Gastroesophageal sphincter (tissue), 4 donors: Measurements from ENCODE around the gene PLCD4. TPM values are rescaled to one million over a fixed set of nuclear protein-coding genes. Genes with fewer than 3 reads are reported as not detected.

Experiments used
- ATAC-seq: fragments of 150-250 bp; one replicate; pipeline ENCODE4 v1.9.1; 2016; ENCODE audit warnings: mild to moderate bottlenecking, moderate library complexity
- H3K27ac ChIP-seq, 4 donors: fragments of 200-600 bp; sonication (generic) in 3 of 4; 1 replicate in 3 of 4; 2 replicates in 1 of 4; pipeline ENCODE4 v1.5.1; 2016 to 2019
- H3K27me3 ChIP-seq: fragments of 200-600 bp; sonication (generic); one replicate; pipeline ENCODE4 v1.5.1; 2019
- H3K36me3 ChIP-seq, 2 donors: fragments of 200-600 bp; sonication (generic); one replicate each; pipeline ENCODE4 v1.5.1; 2019; ENCODE audit warnings: control low read depth in 1 of 2
- H3K4me1 ChIP-seq, 3 donors: fragments of 200-600 bp; sonication (generic); 1 replicate in 2 of 3; 2 replicates in 1 of 3; pipeline ENCODE4 v1.5.1; 2016 to 2019; ENCODE audit warnings: control low read depth in 2 of 3
- H3K4me3 ChIP-seq, 2 donors: fragments of 200-600 bp; sonication (generic); one replicate each; pipeline ENCODE4 v1.5.1; 2019; ENCODE audit warnings: mild to moderate bottlenecking in 1 of 2, moderate library complexity in 1 of 2
- H3K9me3 ChIP-seq, 3 donors: fragments of 200-600 bp; sonication (generic); one replicate each; pipeline ENCODE4 v1.5.1; 2017 to 2019; ENCODE audit warnings: control low read depth in 2 of 3
- EP300 ChIP-seq: sonication (generic); formaldehyde crosslinking; IDR thresholded peaks from one replicate; pipeline ENCODE4 v1.6.1; 2017; ENCODE audit warnings: antibody characterized with exemption, mild to moderate bottlenecking
- POLR2A ChIP-seq, 2 donors: fragments of 450-650 bp; IDR thresholded peaks; one replicate each; pipeline ENCODE4 v1.6.1; 2017; ENCODE audit warnings: antibody characterized with exemption in 2 of 2, mild to moderate bottlenecking in 2 of 2, moderate library complexity in 1 of 2
- POLR2AphosphoS5 ChIP-seq: sonication (generic); formaldehyde crosslinking; IDR thresholded peaks from one replicate; pipeline ENCODE4 v1.6.1; 2017; ENCODE audit warnings: antibody characterized with exemption
- WGBS, 2 donors: methylation state at CpG; one replicate each; pipeline ENCODE4 v1.1.5; 2018; ENCODE audit warnings: low coverage in 1 of 2; 5-methylcytosine and 5-hydroxymethylcytosine counted together
- total RNA-seq, 4 donors: library from RNA; depleted of rRNA; stranded (reverse); fragments of >200 nt; gene quantifications; one replicate each; pipeline ENCODE4 v1.1.0, GENCODE V29; 2016
- TF ChIP-seq, protein P1 (sequence below), 4 experiments: fragments of 200-600 bp in 2 of 4; fragments of 450-650 bp in 2 of 4; sonication (generic) in 1 of 4; IDR thresholded peaks; one replicate each; pipeline ENCODE4 v1.5.1; 2017 to 2019; ENCODE audit warnings: antibody characterized with exemption in 4 of 4, mild to moderate bottlenecking in 2 of 4, moderate library complexity in 2 of 4

Gene PLCD4
- total RNA-seq, 4 donors from 2014 or later, result 1.6 to 18.8 (median 9.3) TPM

DNA sequence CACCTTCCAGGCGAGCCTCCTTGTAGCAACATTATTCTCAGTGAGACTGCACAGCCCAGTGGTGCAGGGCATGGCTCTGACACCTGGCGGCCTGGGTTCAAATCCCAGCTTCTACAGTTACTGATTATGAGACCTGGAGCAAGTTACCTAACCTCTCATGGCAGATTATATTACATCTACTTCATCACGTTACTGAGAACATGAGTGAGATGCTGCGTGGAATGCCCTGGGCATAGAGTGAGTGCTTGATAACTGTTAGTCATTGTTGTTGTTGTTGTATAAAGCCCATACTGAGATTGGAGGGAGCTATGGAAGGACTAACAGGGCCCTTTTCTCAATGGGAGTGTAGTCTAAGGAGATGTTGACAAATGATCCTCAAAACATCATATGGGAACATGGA lies 18.7 kb downstream of the PLCD4 start:
- H3K27me3 ChIP-seq, result no peaks in the 10 kb centered on the region
- TF ChIP-seq, protein P1, sequence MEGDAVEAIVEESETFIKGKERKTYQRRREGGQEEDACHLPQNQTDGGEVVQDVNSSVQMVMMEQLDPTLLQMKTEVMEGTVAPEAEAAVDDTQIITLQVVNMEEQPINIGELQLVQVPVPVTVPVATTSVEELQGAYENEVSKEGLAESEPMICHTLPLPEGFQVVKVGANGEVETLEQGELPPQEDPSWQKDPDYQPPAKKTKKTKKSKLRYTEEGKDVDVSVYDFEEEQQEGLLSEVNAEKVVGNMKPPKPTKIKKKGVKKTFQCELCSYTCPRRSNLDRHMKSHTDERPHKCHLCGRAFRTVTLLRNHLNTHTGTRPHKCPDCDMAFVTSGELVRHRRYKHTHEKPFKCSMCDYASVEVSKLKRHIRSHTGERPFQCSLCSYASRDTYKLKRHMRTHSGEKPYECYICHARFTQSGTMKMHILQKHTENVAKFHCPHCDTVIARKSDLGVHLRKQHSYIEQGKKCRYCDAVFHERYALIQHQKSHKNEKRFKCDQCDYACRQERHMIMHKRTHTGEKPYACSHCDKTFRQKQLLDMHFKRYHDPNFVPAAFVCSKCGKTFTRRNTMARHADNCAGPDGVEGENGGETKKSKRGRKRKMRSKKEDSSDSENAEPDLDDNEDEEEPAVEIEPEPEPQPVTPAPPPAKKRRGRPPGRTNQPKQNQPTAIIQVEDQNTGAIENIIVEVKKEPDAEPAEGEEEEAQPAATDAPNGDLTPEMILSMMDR (IDR thresholded peaks at IDR 0.05), result no peak
- no peak for TF ChIP-seq POLR2A (IDR thresholded peaks at IDR 0.05)
- TF ChIP-seq EP300, result no peak
- TF ChIP-seq POLR2AphosphoS5, result no peak
- peaks cover 0 to 64% of the 10 kb centered on the region in 2 donors for H3K36me3 ChIP-seq
- H3K4me3 ChIP-seq, result no peak overlapping the region
- ATAC-seq, result no peak
- 58 to 100% methylated on average over 1 to 2 of the region's 4 CpGs for WGBS, 2 donors
- H3K4me1 ChIP-seq, result peaks cover 0 to 22% (median 0%) of the 10 kb centered on the region in 3 donors
- no peak overlapping the region for H3K27ac ChIP-seq
- H3K9me3 ChIP-seq, result no peaks in the 10 kb centered on the region

DNA sequence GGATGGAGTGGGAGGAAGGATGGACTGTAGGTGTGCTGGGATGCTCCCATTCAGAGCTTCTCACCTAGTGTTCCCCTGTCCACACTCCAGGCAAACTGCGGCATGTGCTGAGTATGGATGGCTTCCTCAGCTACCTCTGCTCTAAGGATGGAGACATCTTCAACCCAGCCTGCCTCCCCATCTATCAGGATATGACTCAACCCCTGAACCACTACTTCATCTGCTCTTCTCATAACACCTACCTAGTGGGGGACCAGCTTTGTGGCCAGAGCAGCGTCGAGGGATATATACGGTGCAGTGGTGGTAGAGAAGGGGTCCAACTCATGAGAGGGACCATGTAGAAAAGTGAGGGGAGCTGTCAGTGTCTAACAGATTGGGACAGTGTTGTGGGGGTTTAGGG lies 20.2 kb downstream of the PLCD4 start:
- peaks cover 0 to 72% of the 10 kb centered on the region in 2 donors for H3K36me3 ChIP-seq
- H3K4me3 ChIP-seq, result no peak overlapping the region
- peaks cover 0 to 13% (median 0%) of the 10 kb centered on the region in 3 donors for H3K4me1 ChIP-seq
- H3K27ac ChIP-seq, result no peak overlapping the region
- TF ChIP-seq POLR2AphosphoS5 (no peak), POLR2A (IDR thresholded peaks at IDR 0.05) (no peak), EP300 (no peak)
- TF ChIP-seq, protein P1 (IDR thresholded peaks at IDR 0.05), result no peak
- ATAC-seq, result no peak
- 94 to 100% methylated on average over 3 of the region's 4 CpGs for WGBS, 2 donors
- H3K9me3 ChIP-seq, result no peaks in the 10 kb centered on the region
- H3K27me3 ChIP-seq, result no peaks in the 10 kb centered on the region

DNA sequence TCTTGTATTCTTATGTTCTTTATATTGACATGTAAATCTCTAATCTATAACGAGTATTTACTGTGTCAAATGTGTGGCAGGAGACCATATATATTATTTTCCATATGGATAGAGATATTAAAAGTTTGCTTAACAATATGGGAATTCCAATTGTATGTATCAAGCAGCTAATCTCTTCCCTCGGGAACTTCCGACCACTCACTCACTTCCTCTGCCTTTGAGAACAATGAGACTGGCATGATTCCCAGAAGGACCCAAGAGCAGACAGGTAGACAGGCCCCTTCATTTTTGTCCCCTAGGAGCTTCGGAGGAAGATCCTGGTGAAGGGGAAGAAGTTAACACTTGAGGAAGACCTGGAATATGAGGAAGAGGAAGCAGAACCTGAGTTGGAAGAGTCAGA lies 24.1 kb downstream of the PLCD4 start:
- Histone ChIP-seq H3K27ac (no peak overlapping the region), H3K4me1 (peaks cover 0 to 10% (median 0%) of the 10 kb centered on the region in 3 donors), H3K4me3 (no peak overlapping the region), H3K36me3 (peaks cover 0 to 84% of the 10 kb centered on the region in 2 donors), H3K27me3 (no peaks in the 10 kb centered on the region), H3K9me3 (no peaks in the 10 kb centered on the region)
- WGBS, 2 donors, result 54 to 81% methylated on average over 3 to 4 of the region's 4 CpGs
- ATAC-seq, result no peak
- TF ChIP-seq, protein P1 (IDR thresholded peaks at IDR 0.05), result no peak

- 89 to 94% methylated on average over 3 to 4 of the region's 5 CpGs for WGBS, 2 donors
- Histone ChIP-seq H3K36me3 (peaks cover 0 to 90% of the 10 kb centered on the region in 2 donors), H3K4me1 (peaks cover 0 to 8% (median 0%) of the 10 kb centered on the region in 3 donors), H3K4me3 (no peak overlapping the region), H3K27me3 (no peaks in the 10 kb centered on the region), H3K9me3 (no peaks in the 10 kb centered on the region), H3K27ac (no peak overlapping the region)
- TF ChIP-seq, protein P1 (IDR thresholded peaks at IDR 0.05), result no peak
- TF ChIP-seq EP300 (no peak), POLR2A (IDR thresholded peaks at IDR 0.05) (no peak), POLR2AphosphoS5 (no peak)
- ATAC-seq, result no peak
These were observed 28.0 kb downstream of the PLCD4 start for GRCh38 chr2:218635719-218636118.

- H3K4me1 ChIP-seq, result no peaks in the 10 kb centered on the region
- no peak for TF ChIP-seq EP300
- no peak for TF ChIP-seq POLR2AphosphoS5
- TF ChIP-seq, protein P1 (IDR thresholded peaks at IDR 0.05), result no peak
- no peak for TF ChIP-seq POLR2A (IDR thresholded peaks at IDR 0.05)
- no peak overlapping the region for H3K27ac ChIP-seq
- H3K27me3 ChIP-seq, result no peaks in the 10 kb centered on the region
- peaks cover 0 to 100% of the 10 kb centered on the region in 2 donors for H3K36me3 ChIP-seq
- H3K4me3 ChIP-seq, result no peak overlapping the region
- no peak for ATAC-seq
- no CpG with 5 or more reads among the region's 18 CpGs for WGBS, 2 donors
- H3K9me3 ChIP-seq, result no peaks in the 10 kb centered on the region
These were observed 30.7 kb downstream of the PLCD4 start for GRCh38 chr2:218638372-218638771.
